MM.1S (cell line): ENCODE results near the gene CSGALNACT2.

ENCODE experiments used
- EZH2 ChIP-seq: fragments of 300-600 bp; sonication (generic); optimal IDR thresholded peaks from 2 replicates; pipeline ENCODE3; 2017; ENCODE audit warnings: low read depth, mild to moderate bottlenecking, antibody characterized with exemption, low read length, mixed read lengths
- EZH2phosphoT487 ChIP-seq: fragments of 300-600 bp; sonication (generic); IDR thresholded peaks from 2 replicates; pipeline ENCODE4 v1.6.1; 2018; ENCODE audit warnings: antibody characterized with exemption, low read length
- TF ChIP-seq, protein P1 (sequence below): fragments of 300-600 bp; sonication (generic); IDR thresholded peaks from 2 replicates; pipeline ENCODE4 v1.5.1; 2016; ENCODE audit warnings: antibody characterized with exemption, low read length, mixed read lengths

DNA sequence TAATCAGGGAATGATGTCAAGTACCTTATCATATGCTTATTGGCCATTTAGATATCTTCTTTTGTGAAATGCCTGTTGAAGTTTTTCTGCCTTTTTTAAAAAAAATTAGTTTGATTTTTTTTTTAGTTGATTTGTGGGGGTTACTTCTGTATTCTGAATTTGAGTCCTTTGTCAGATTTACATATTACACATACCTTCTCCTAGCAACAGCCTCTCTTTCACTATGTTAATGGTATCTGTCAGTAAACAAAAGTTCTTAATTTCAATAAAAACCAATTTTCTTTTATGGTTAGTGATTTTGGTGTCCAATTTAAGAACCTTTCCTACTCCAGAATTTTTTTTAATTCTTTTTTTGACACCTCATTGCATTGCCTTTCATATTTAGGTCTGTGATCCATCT, 52.0 kb downstream of the CSGALNACT2 start:
- no peak for TF ChIP-seq EZH2
- TF ChIP-seq, protein P1, sequence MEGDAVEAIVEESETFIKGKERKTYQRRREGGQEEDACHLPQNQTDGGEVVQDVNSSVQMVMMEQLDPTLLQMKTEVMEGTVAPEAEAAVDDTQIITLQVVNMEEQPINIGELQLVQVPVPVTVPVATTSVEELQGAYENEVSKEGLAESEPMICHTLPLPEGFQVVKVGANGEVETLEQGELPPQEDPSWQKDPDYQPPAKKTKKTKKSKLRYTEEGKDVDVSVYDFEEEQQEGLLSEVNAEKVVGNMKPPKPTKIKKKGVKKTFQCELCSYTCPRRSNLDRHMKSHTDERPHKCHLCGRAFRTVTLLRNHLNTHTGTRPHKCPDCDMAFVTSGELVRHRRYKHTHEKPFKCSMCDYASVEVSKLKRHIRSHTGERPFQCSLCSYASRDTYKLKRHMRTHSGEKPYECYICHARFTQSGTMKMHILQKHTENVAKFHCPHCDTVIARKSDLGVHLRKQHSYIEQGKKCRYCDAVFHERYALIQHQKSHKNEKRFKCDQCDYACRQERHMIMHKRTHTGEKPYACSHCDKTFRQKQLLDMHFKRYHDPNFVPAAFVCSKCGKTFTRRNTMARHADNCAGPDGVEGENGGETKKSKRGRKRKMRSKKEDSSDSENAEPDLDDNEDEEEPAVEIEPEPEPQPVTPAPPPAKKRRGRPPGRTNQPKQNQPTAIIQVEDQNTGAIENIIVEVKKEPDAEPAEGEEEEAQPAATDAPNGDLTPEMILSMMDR = no peak
- no peak for TF ChIP-seq EZH2phosphoT487
